ENCODE measurements around the gene ABCA7. TPM values are rescaled to one million over a fixed set of nuclear protein-coding genes. Genes with fewer than 3 reads are reported as not detected.

ABCA7 gene
- total and polyA plus RNA-seq, 4 donors = 3.0 to 60.9 (median 4.8) TPM

GRCh38 chr19:1064661-1065605, 25.0 kb downstream of the ABCA7 start:
- peak; percentile 71 for DNase-seq (ENCODE audit: low spot score)
- no peaks in the 10 kb centered on the region for H3K9me3 ChIP-seq (ENCODE audit: control insufficient read depth in 4 of 4, low read length in 3 of 4)

GRCh38 chr19:1065606-1066109, 25.8 kb downstream of the ABCA7 start:
- Histone ChIP-seq H3K9me3 (ENCODE audit: control insufficient read depth in 4 of 4, low read length in 3 of 4) (no peaks in the 10 kb centered on the region), H3K36me3 (ENCODE audit: control insufficient read depth in 4 of 4, insufficient read depth in 3 of 4, low read depth in 1 of 4, low read length in 3 of 4) (no peaks in the 10 kb centered on the region), H3K4me1 (ENCODE audit: control insufficient read depth in 4 of 4, insufficient read depth in 4 of 4, low read length in 3 of 4) (peaks cover 2 to 22% (median 11%) of the 10 kb centered on the region in 4 donors), H3K27me3 (ENCODE audit: control insufficient read depth in 4 of 4, insufficient read depth in 4 of 4, low read length in 3 of 4) (peaks cover 0 to 4% (median 2%) of the 10 kb centered on the region in 4 donors), H3K27ac (ENCODE audit: low read depth in 1 of 2, low read length in 2 of 2) (no peak overlapping the region), H3K9ac (ENCODE audit: low read depth in 1 of 2, low read length in 2 of 2) (no peak overlapping the region), H3K4me3 (ENCODE audit: low read depth in 1 of 3, low read length in 3 of 3) (no peak overlapping the region)
- no peak for DNase-seq (ENCODE audit: low spot score)
- 60% methylated on average over 17 of the region's 17 CpGs for WGBS
- TF ChIP-seq NR2F2 (IDR thresholded peaks at IDR 0.05) (no peak), FOXA2 (IDR thresholded peaks at IDR 0.05) (no peak), FOXA1 (IDR thresholded peaks at IDR 0.05) (no peak), GABPA (IDR thresholded peaks at IDR 0.05 in 1 of 2, conservative IDR thresholded peaks at IDR 0.05 in 1 of 2) (no peak)
- TF ChIP-seq, protein P1, sequence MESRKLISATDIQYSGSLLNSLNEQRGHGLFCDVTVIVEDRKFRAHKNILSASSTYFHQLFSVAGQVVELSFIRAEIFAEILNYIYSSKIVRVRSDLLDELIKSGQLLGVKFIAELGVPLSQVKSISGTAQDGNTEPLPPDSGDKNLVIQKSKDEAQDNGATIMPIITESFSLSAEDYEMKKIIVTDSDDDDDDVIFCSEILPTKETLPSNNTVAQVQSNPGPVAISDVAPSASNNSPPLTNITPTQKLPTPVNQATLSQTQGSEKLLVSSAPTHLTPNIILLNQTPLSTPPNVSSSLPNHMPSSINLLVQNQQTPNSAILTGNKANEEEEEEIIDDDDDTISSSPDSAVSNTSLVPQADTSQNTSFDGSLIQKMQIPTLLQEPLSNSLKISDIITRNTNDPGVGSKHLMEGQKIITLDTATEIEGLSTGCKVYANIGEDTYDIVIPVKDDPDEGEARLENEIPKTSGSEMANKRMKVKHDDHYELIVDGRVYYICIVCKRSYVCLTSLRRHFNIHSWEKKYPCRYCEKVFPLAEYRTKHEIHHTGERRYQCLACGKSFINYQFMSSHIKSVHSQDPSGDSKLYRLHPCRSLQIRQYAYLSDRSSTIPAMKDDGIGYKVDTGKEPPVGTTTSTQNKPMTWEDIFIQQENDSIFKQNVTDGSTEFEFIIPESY (IDR thresholded peaks at IDR 0.05) = no peak

More at GRCh38 chr19:1064661-1065605, 25.0 kb downstream of the ABCA7 start:
- Histone ChIP-seq H3K4me1 (ENCODE audit: control insufficient read depth in 4 of 4, insufficient read depth in 4 of 4, low read length in 3 of 4) (peaks cover 2 to 22% (median 11%) of the 10 kb centered on the region in 4 donors), H3K27ac (ENCODE audit: low read depth in 1 of 2, low read length in 2 of 2) (no peak overlapping the region), H3K36me3 (ENCODE audit: control insufficient read depth in 4 of 4, insufficient read depth in 3 of 4, low read depth in 1 of 4, low read length in 3 of 4) (no peaks in the 10 kb centered on the region), H3K4me3 (ENCODE audit: low read depth in 1 of 3, low read length in 3 of 3) (no peak overlapping the region), H3K27me3 (ENCODE audit: control insufficient read depth in 4 of 4, insufficient read depth in 4 of 4, low read length in 3 of 4) (peaks cover 0 to 4% (median 1%) of the 10 kb centered on the region in 4 donors), H3K9ac (ENCODE audit: low read depth in 1 of 2, low read length in 2 of 2) (no peak overlapping the region)
- 11% methylated on average over 60 of the region's 60 CpGs for WGBS
- TF ChIP-seq GABPA (IDR thresholded peaks at IDR 0.05 in 1 of 2, conservative IDR thresholded peaks at IDR 0.05 in 1 of 2) (no peak), JUND (IDR thresholded peaks at IDR 0.05) (no peak), RAD21 (IDR thresholded peaks at IDR 0.05) (peak in 1 of 2 donors; percentile 75), CTCF (IDR thresholded peaks at IDR 0.05; ENCODE audit: low read depth, low read length, missing input control) (peak; percentile 74), RXRA (IDR thresholded peaks at IDR 0.05) (no peak)

DNA sequence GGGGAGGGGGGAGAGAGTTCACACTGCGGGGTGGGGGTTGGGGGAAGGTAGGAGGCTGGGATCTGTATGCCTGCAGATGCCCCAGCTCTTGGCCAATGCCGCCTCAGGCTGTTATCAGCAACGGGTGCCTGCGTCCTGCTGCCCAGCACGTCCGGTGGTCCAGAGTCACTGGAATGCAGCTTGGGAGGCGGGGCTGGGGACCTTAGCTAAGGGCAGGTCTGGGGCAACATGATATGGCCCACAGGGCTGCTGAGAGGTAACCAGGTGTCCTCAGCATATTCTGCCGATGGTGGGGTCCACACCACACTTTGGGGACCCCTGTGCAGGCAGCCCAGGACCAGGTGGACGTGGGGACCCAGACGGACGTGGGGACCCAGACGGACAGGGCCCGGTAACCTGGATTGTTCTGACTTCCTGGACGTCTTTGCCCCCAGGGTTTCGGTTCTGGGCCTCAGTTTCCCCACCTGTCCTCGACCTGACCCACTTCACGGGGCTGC, 26.4 kb downstream of the ABCA7 start:
- peaks cover 2 to 27% (median 13%) of the 10 kb centered on the region in 4 donors for H3K4me1 ChIP-seq (ENCODE audit: control insufficient read depth in 4 of 4, insufficient read depth in 4 of 4, low read length in 3 of 4)
- peaks cover 0 to 7% (median 2%) of the 10 kb centered on the region in 4 donors for H3K27me3 ChIP-seq (ENCODE audit: control insufficient read depth in 4 of 4, insufficient read depth in 4 of 4, low read length in 3 of 4)
- H3K4me3 ChIP-seq (ENCODE audit: low read depth in 1 of 3, low read length in 3 of 3) = no peak overlapping the region
- no peak for TF ChIP-seq HNF4G (IDR thresholded peaks at IDR 0.05)
- no peak for TF ChIP-seq GABPA (IDR thresholded peaks at IDR 0.05 in 1 of 2, conservative IDR thresholded peaks at IDR 0.05 in 1 of 2)
- TF ChIP-seq, protein P2, sequence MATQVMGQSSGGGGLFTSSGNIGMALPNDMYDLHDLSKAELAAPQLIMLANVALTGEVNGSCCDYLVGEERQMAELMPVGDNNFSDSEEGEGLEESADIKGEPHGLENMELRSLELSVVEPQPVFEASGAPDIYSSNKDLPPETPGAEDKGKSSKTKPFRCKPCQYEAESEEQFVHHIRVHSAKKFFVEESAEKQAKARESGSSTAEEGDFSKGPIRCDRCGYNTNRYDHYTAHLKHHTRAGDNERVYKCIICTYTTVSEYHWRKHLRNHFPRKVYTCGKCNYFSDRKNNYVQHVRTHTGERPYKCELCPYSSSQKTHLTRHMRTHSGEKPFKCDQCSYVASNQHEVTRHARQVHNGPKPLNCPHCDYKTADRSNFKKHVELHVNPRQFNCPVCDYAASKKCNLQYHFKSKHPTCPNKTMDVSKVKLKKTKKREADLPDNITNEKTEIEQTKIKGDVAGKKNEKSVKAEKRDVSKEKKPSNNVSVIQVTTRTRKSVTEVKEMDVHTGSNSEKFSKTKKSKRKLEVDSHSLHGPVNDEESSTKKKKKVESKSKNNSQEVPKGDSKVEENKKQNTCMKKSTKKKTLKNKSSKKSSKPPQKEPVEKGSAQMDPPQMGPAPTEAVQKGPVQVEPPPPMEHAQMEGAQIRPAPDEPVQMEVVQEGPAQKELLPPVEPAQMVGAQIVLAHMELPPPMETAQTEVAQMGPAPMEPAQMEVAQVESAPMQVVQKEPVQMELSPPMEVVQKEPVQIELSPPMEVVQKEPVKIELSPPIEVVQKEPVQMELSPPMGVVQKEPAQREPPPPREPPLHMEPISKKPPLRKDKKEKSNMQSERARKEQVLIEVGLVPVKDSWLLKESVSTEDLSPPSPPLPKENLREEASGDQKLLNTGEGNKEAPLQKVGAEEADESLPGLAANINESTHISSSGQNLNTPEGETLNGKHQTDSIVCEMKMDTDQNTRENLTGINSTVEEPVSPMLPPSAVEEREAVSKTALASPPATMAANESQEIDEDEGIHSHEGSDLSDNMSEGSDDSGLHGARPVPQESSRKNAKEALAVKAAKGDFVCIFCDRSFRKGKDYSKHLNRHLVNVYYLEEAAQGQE (IDR thresholded peaks at IDR 0.05) = no peak
- TF ChIP-seq RAD21 (IDR thresholded peaks at IDR 0.05) = no peak
- H3K27ac ChIP-seq (ENCODE audit: low read depth in 1 of 2, low read length in 2 of 2) = no peak overlapping the region
- DNase-seq (ENCODE audit: low spot score) = no peak
- WGBS = 35% methylated on average over 17 of the region's 17 CpGs
- no peak overlapping the region for H3K9ac ChIP-seq (ENCODE audit: low read depth in 1 of 2, low read length in 2 of 2)
- no peaks in the 10 kb centered on the region for H3K36me3 ChIP-seq (ENCODE audit: control insufficient read depth in 4 of 4, insufficient read depth in 3 of 4, low read depth in 1 of 4, low read length in 3 of 4)
- H3K9me3 ChIP-seq (ENCODE audit: control insufficient read depth in 4 of 4, low read length in 3 of 4) = no peaks in the 10 kb centered on the region
